Medulla oblongata (tissue), 1 donor: ENCODE data around the gene SNRPD2.
"Not testable (repeated sequence)": the region's sequence is repeated elsewhere in the genome, so short reads cannot be mapped to it uniquely, and the experiment has no call there.

ENCODE experiments used
- DNase-seq: peaks from one replicate; pipeline ENCODE4 v3.0.0-alpha.2; 2015; ENCODE audit errors: extremely low spot score

SNRPD2 gene

DNA sequence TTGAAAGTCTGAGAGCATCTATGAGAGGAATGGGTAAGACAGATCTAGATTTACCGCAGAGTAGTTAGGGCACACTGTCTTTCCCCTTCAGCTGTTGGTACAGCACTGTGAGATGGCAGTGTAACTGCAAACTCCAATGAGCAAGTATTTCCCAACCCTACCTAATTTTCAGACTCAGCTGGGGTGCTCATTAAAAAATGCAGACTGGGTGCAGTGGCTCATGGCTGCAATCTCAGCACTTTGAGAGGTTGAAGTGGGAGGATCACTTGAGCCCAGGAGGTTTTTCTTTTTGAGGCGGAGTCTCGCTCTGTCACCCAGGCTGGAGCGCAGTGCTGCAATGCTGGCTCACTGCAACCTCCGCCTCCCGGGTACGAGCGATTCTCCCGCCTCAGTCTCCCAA lies 13.4 kb upstream of the SNRPD2 start:
- no peak for DNase-seq

DNA sequence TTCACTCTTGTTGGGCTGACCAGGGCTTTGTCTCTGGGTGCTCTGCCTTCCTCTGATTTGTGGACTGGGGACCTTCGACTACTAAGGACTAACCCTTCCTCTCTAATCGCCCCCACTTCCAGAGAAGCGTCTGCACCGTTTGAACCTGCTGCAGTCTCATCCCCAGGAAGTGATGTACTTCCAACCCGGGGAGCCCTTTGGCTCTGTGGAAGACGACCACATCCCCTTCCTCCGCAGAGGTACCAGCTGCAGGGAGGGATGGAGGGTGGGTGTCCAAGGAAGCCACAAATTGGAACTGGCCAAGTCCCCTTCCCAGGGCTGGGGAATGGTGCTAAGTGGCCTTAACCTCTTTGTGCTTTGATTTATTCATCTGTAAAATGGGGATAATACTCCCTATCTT lies 9.9 kb upstream of the SNRPD2 start:
- DNase-seq, result no peak

- peak; percentile 75 for DNase-seq
These were observed 1.5 kb upstream of the SNRPD2 start for GRCh38 chr19:45693106-45693788.

DNA sequence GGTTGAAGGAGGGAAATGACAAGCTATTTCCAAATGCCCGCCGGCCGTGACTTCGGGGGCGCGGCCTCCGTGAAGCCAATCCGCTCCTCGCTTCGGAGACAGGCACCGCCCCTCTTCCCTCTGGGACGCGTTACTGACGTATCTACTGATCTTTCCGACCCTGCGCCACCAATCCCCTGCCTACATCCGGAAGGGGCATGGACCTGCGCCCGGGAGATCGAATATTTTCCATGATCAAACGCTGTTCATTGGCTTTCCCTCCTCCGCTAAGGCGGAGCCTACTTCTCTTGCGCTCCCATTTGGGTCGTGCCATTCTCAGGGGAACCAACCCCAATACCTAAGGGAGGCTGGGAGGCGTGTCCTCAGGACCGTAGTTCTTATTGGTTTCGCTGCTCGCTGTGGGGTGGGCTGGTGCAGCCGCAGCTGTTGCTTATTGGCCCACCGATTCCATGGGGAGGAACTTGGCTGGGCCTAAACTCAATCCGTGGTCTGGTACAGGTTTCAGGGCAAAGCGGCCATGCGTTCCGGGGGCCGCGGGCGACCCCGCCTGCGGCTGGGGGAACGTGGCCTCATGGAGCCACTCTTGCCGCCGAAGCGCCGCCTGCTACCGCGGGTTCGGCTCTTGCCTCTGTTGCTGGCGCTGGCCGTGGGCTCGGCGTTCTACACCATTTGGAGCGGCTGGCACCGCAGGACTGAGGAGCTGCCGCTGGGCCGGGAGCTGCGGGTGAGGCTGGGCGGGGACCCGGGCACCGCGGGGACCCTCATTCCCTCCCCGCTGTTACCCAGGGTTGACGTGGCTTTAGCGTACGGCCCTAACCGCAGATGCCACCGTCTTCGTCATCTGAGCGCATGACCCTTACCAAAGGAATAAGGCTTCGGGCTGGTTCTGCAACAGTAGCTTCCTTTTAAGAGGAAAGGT lies 693 bp upstream of the SNRPD2 start, which contains the start of gene QPCTL:
Gene QPCTL, plus strand, starts transcription at position 480 of the 919 bp plus-strand sequence. Its CDS starts 38 bp downstream, at position 518.
- peak; percentile 99 for DNase-seq

DNA sequence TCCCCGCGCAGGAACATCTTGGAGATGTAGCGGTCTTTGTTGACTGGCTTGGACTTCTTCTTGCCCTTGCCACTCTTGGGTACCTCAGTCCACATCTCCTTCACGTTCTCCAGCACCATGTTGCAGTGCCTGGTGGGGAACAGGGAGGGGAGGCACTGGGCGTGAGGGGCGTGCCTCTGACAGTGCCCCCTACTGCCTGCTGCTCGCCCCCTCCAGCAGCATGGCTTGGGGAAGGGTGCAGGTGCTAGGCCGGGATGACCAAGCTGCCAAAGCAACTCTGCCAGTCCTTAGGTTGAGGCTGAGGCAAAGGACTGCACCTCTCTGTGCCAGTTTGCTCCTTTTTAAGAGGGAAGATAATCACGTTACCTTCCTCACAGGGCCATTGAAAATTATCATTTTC lies 4.2 kb downstream of the SNRPD2 start:
- no peak for DNase-seq

DNA sequence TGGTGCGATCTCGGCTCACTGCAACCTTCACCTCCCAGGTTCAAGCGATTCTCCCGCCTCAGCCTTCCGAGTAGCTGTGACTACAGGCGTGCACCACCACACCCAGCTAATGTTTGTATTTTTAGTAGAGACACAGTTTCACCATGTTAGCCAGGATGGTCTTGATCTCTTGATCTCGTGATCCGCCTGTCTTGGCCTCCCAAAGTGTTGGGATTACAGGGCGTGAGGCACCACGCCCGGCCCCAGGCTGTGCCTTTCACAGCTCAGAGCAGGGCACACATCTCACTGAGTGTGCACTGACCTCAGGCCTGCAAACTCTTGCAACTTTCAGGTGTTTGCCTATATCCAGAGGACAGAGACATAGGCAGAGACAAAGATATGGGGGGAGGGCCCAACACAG lies 6.7 kb downstream of the SNRPD2 start:
- not testable (repeated sequence) for DNase-seq

GRCh38 chr19:45682908-45683307 lies 8.8 kb downstream of the SNRPD2 start:
- DNase-seq, result no peak

- DNase-seq, result no peak
These were observed 9.6 kb downstream of the SNRPD2 start for GRCh38 chr19:45682117-45682516.

GRCh38 chr19:45681391-45682015 lies 10.2 kb downstream of the SNRPD2 start:
- peak; percentile 88 for DNase-seq

GRCh38 chr19:45677351-45678230 lies 14.2 kb downstream of the SNRPD2 start:
- DNase-seq, result peak; percentile 62

GRCh38 chr19:45676851-45677263 lies 14.9 kb downstream of the SNRPD2 start:
- DNase-seq, result no peak

GRCh38 chr19:45674946-45675345 lies 16.8 kb downstream of the SNRPD2 start:
- DNase-seq, result no peak

DNA sequence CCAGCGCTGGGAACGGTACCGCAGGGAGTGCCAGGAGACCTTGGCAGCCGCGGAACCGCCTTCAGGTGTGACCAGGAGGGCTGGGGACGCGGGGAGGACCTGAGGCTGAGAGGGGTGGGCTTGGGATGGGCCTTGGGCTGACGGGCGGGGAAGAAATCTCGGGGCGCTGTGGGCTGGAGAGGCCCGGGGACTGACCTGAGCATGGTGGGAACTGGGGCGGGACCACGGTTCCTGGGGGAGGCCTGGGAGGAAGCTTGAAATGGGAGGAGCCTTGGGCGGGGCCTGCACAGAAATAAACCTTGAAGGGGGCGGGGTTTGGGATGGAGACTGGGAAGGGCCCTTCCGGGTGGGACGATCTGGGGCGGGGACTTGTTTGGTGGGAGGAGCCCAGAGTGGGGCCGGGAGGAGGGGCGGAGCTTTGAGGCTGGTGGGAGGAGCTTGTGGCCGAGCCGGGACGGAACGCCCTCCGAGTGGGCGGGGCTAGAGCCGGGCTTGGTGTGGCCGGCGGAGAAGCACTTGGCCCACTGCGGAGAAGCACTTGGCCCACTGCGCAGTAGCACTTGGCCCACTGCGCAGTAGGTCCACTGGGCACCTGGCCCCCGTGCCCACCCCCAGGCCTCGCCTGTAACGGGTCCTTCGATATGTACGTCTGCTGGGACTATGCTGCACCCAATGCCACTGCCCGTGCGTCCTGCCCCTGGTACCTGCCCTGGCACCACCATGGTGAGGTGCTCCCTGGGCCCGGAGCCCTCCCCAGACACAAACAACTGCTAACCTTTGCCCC lies 20.9 kb downstream of the SNRPD2 start:
- DNase-seq, result peak; percentile 64

- no peak for DNase-seq
These were observed 23.3 kb downstream of the SNRPD2 start for GRCh38 chr19:45668342-45668871.

GRCh38 chr19:45667620-45668341 lies 24.0 kb downstream of the SNRPD2 start, which contains the start of gene GIPR:
GIPR (plus strand) TSS chr19:45668221; CDS start chr19:45669521, 1,300 bp downstream.
- no peak for DNase-seq

DNA sequence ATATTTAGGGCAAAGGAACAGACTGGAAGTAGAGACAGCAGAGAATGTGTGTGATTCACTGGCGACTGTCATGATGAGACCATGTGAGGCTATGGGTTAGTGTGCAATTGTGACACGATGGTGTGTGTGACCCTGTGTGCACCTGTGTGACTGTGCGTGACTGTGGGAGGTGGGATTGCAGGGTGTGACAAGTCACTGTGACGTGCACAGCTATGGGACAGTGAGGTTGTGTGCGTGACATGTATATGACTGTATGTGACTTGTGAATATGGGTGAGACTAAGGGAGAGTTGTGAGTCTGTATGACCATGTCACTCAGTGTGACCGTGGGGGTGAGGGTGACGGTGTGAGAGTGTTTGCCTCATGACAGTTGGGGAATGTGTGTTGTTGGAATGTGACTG lies 27.2 kb downstream of the SNRPD2 start:
- DNase-seq, result no peak

DNA sequence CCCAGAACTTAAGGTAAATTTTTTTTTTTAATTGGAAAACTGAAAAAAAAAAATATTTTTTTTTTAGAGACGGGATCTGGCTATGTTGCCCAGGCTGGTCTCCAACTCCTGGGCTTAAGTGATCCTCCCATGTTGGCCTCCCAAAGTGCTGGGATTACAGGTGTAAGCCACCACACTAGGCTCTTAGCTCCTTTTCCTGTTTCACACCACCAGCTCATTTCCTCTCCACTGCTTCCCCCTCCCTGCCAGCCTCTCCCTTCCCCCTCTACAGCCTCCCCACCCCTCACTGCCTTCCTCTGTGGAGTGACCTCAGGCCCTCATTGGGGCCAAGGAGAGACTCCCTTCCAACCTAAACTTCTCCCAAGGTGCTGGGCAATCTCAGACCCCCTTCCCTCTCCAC lies 28.0 kb downstream of the SNRPD2 start:
- DNase-seq, result no peak

DNA sequence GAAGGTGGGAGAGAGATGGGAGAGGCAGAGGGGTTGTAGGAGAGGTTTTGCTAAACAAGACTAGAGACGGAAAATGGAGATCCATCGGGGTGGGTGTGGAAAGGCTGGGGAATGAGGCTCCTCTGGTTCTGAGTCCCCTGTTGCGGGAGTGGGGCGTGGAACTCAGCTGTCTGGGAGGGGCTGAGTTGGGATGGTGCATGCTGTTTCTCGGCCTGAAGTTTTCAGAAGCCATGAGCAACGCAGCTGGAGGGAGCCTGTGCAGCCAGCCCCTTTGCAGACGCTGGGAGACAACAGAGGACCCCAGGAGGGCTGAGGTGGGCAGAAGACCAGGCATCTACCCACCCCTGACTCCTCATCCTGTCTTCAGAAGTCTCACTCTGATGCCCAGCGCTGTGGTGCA lies 31.1 kb downstream of the SNRPD2 start:
- no peak for DNase-seq

GRCh38 chr19:45659096-45659729 lies 32.5 kb downstream of the SNRPD2 start:
- no peak for DNase-seq
